Esophagus muscularis mucosa (tissue), 4 donors: ENCODE measurements around the gene PCDHGA12.

Experiments
- EP300 ChIP-seq: sonication (generic); formaldehyde crosslinking; IDR thresholded peaks from one replicate; pipeline ENCODE4 v1.6.1; 2017; ENCODE audit warnings: antibody characterized with exemption
- POLR2A ChIP-seq: fragments of 450-650 bp; IDR thresholded peaks from one replicate; pipeline ENCODE4 v1.6.1; 2017; ENCODE audit warnings: antibody characterized with exemption, moderate library complexity, mild to moderate bottlenecking, low read depth
- POLR2AphosphoS5 ChIP-seq, 2 donors: sonication (generic); formaldehyde crosslinking; IDR thresholded peaks; one replicate each; pipeline ENCODE4 v1.6.1; 2017; ENCODE audit warnings: antibody characterized with exemption in 2 of 2
- TF ChIP-seq, protein P1 (sequence below), 3 experiments: fragments of 200-600 bp in 2 of 3; fragments of 450-650 bp in 1 of 3; sonication (generic) in 2 of 3; IDR thresholded peaks; one replicate each; pipeline ENCODE4 v1.5.1; 2017 to 2019; ENCODE audit warnings: antibody characterized with exemption in 3 of 3, mild to moderate bottlenecking in 2 of 3, moderate library complexity in 1 of 3

DNA sequence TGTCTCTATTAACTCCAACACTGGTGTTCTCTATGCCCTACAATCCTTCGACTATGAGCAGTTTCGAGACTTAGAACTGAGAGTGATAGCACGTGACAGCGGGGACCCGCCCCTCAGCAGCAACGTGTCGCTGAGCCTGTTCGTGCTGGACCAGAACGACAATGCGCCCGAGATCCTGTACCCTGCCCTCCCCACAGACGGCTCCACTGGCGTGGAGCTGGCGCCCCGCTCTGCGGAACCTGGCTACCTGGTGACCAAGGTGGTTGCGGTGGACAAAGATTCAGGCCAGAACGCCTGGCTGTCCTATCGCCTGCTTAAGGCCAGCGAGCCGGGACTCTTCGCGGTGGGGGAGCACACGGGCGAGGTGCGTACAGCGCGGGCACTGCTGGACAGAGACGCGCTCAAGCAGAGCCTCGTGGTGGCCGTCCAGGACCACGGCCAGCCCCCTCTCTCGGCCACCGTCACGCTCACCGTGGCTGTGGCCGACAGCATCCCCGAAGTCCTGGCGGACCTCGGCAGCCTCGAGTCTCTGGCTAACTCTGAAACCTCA is 7.5 kb upstream of the PCDHGA12 start:
- TF ChIP-seq, protein P1, sequence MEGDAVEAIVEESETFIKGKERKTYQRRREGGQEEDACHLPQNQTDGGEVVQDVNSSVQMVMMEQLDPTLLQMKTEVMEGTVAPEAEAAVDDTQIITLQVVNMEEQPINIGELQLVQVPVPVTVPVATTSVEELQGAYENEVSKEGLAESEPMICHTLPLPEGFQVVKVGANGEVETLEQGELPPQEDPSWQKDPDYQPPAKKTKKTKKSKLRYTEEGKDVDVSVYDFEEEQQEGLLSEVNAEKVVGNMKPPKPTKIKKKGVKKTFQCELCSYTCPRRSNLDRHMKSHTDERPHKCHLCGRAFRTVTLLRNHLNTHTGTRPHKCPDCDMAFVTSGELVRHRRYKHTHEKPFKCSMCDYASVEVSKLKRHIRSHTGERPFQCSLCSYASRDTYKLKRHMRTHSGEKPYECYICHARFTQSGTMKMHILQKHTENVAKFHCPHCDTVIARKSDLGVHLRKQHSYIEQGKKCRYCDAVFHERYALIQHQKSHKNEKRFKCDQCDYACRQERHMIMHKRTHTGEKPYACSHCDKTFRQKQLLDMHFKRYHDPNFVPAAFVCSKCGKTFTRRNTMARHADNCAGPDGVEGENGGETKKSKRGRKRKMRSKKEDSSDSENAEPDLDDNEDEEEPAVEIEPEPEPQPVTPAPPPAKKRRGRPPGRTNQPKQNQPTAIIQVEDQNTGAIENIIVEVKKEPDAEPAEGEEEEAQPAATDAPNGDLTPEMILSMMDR (IDR thresholded peaks at IDR 0.05) = no peak
- TF ChIP-seq POLR2A (no peak), EP300 (no peak), POLR2AphosphoS5 (IDR thresholded peaks at IDR 0.05) (no peak)
